T-helper 2 cell treated with Interferon-gamma antibody and Interleukin-4, amounts not matched to agents 100 ng/mL and 5 ng/mL, for 36 hours (primary cell): ENCODE data around the gene DSCAML1. TPM values are rescaled to one million over a fixed set of nuclear protein-coding genes. Genes with fewer than 3 reads are reported as not detected.

ENCODE experiments used
- intact Hi-C: fragments of 100-400 bp; cut with micrococcal nuclease; formaldehyde crosslinking; loops from one replicate; pipeline ENCODE4 v1.15.1; 2023
- total RNA-seq: library from RNA; stranded (reverse); gene quantifications from 2 replicates; pipeline ENCODE4 v1.2.3, GENCODE V29; 2022

Gene DSCAML1
- total RNA-seq, 1 donor from 2014 or later = 0.05 TPM

GRCh38 chr11:117620086-117620485 lies 176.9 kb downstream of the DSCAML1 start:
- intact Hi-C loops = loop anchor here (10.0 kb wide), 1 partner anchor 195 kb away; no protein-coding TSS in a partner anchor

DNA sequence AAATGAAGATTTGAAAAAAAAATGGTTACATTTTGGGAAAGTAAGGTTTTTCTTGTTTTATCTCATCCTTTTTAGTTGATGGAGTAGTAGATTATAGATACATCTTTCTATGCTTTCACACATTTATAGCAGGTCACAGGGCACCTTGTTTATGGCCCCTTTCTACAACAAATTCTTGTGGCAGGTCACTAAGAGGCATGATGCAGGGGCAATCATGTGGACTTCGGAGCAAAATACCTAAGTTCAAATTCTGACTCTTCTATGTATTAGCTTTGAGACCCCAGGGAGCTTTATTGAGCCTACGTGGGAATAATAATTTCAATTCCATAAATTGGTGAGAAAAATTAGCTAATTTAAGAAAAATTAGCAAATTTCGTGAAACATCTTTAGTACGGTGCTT lies 177.4 kb downstream of the DSCAML1 start:
- intact Hi-C loops = loop anchor here (10.0 kb wide), 1 partner anchor 195 kb away; no protein-coding TSS in a partner anchor

GRCh38 chr11:117618982-117619355 lies 178.0 kb downstream of the DSCAML1 start:
- intact Hi-C loops = no loop called here

DNA sequence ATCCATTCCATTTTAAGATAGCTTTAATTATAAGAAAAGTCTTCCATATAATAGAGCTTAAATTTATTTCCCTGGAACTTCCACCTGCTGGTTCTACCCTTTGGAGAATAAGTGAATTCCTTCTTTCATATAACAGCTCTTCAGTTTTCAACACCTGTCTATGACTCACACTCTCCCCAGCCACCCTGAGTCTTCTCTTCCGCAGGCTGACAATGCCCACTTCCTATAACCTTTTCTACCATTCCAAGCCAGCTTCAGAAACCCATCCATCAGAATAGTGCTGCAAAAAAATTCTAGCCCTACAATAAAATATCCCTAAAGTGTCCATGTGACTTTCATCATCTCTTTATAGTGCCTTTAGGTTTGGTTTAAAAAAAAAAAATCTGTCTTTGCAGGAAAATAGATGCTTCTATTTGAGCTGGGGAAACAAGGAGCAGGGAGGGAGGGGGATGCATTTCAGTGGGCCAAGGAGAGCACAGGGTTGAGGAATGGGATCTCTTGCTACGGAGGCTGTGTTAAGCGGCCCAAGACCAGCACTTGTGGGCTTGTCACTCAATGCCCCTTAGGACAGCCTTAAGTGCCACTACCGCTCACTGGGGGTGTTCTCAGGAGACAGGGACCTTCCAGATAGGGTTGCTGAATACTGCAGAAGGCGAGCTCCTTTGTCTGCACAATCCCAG lies 178.6 kb downstream of the DSCAML1 start:
- intact Hi-C loops = no loop called here

- intact Hi-C loops = no loop called here
Observed at GRCh38 chr11:117616979-117617378, 180.0 kb downstream of the DSCAML1 start.

- intact Hi-C loops = no loop called here
Observed at GRCh38 chr11:117614728-117615127, 182.3 kb downstream of the DSCAML1 start.

GRCh38 chr11:117613521-117613920 lies 183.5 kb downstream of the DSCAML1 start:
- intact Hi-C loops = no loop called here

DNA sequence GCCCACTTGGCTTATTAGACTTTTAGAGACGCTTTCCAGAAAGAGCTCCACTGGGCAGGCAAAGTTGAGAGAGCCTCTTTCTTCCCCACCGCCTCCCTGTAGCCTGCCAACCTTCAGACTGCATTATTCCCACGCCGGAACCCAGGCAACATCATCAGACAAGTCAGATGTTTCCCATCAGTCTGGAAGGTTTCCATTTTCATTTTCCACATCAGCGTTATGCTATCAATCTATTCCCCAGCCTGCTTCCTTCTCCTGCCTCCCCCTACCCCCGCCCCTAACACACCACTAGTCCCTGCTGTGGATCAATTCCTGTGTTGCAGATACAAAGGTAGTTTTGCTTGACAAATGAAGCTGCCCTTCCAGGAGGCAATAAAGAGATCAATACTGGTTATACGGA lies 184.8 kb downstream of the DSCAML1 start:
- intact Hi-C loops = no loop called here

DNA sequence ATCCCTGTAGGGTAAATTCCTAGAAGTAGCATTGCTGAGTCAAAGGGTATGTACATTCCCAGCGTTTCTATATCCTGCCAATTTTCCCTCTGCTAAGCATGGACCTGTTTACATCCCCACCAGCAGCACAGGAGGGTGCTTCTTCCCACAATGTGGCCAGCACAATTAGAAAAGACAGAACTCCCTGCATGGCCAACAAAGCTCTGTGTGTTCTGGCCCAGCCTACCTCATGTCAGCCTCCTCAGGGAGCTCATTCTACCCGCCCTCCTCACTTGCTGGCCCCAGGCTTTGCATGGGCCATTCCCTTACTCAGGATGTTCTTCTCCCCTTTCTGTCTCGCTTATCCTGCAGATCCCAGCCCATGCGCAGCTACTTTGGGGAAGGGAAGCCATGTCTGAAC lies 186.1 kb downstream of the DSCAML1 start:
- intact Hi-C loops = no loop called here

DNA sequence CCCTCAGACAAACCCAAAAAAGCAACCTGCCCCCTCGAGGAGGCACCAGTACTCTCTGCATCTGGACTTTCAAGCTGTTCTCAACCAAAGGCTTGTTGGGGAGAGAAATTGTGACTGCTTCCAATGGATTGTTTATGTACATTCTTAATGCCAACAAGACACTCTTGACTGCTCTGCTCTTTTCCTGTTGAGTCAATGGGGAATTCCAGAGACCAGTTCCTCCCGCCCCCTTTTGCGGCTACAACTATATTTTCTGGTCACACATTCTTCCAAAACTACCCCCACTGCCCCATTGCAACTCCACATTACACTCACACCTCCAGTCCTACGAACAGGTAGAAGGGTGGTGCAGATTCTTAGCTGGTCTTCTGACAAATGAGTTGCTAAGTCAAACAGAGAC lies 187.0 kb downstream of the DSCAML1 start:
- intact Hi-C loops = no loop called here

DNA sequence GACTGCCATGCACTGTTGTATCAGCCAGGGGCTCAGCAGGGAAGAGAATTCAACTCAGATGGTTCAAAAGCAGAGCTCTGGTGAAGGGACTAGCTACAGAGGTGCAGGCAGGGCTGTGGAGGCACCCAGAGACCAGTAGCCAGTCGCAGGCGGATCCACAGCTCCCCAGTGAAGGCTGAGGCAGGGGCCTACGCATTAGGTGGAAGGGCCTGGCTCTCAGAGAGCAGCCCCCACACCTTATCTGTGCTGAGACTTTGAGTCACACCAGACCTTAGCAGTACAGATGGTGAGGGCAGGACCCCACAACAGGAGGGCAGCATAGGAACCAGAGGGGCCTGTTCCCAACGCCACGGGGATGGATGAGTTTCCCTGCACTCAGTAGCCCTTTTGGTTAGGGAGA lies 189.6 kb downstream of the DSCAML1 start:
- intact Hi-C loops = no loop called here

DNA sequence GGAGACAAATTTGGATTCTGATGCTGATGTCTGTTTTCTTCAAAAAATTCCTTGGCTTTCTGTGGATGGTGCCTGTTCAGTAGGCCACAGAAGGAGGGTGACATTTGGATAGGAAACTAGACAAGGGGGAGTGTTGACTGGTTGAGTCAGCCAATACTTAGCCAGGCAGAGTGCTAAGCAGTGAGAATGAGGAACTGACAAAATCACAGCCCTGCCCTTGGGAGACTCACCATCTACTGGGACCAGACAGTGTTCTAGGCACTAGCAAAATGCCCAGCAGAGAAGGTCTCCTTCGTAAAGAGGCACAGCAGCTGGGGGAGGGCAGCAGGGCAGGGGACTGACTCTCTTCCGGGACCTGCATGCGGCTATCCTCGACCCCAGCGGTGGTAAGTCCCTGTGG lies 190.2 kb downstream of the DSCAML1 start:
- intact Hi-C loops = no loop called here

DNA sequence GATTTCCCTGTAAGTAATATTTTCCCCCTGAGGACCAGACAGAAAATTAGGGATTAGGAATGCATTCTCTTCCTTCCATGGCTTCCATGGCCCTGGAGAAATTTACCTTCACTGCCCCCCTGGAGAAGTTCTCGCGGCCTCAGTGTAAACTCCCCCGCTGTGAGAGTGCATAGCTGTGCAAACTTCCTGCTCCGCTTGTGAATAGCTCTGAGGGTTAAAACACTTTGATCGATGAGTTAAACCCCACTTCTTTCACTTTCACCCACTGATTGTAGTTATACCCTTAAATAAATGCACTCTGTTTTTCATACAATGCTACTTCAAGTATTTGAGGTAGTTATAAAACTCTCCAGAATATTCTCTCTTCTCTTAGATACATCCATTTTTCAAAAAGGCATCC lies 190.8 kb downstream of the DSCAML1 start:
- intact Hi-C loops = no loop called here

- intact Hi-C loops = no loop called here
Observed at GRCh38 chr11:117605331-117605730, 191.7 kb downstream of the DSCAML1 start.

DNA sequence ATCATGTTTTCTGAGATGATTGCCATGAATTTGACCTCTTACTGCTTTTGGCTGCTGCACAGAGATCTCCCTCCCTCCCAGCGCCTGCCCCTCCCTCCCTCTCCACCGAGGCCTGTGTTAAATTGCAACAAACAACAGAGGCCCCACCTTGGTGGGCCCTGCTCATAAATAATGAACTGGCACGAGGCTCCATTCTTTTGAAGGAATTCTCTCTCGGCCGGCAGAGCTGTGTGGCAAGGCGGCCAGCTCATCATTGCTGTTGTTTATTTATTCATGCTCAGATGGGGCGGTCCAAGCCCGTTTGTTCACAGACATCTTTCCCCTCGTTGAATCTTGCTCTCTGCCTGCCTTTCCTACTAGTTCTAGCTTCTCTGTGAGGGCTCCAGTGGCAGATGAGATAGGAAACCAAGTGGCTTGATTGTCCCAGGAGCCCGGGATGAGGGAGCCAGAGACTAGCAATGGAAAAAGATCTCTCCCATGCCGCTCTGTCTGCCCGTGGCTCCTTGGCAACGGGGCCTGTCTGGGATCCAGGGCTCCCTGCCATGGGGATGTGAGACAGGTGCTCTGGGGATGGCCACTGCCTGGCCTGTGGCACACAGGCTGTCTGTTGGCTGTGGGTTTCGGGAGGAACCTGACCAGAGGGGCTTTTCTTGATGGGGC lies 192.6 kb downstream of the DSCAML1 start:
- intact Hi-C loops = no loop called here

DNA sequence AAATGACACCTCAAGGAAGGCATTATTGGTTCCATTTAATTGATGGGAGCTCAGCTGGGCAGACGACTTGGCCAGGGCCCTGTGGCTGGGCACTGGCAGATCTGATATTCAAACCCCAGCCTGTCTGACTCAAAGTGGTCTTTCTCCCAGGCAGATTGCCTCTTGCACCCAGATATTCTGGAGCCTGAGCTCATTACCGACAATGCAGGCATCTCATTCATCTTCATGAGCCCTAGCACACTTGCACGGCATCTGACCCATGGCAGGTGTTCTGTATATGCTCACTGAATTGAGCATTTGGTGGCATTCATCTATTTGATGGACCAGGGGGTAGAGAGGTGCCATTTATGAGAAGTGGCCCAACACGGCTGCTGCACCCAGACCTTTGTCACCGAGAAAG lies 193.1 kb downstream of the DSCAML1 start:
- intact Hi-C loops = no loop called here

GRCh38 chr11:117601006-117601708 lies 195.9 kb downstream of the DSCAML1 start:
- intact Hi-C loops = no loop called here

DNA sequence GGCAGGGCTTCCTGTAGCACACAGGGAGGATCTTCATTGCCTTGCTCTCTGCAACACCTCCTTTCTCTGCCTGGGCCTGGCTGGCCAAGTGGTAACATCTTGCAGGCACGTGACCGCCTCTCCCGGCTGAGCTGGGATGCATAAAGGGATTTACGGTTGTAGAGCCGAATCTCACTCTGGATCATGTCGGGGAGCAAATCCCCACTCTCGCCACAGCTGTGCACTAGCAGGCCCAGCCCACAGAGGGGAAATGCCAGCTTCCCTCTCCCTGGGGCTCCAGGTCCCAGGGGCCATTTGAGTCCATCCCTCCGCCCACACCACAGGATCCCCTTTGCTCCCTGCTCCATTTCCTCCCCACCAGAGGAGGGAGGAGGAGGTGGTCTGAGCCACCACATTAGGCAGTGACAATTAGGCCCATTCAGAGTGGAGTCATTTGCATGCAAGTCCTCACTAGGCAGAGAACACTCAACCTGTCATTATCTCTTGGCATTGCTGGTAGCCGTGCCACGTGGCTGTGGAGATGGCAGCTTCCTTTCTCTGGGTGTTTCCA lies 196.7 kb downstream of the DSCAML1 start:
- intact Hi-C loops = no loop called here

GRCh38 chr11:117597071-117597470 lies 199.9 kb downstream of the DSCAML1 start:
- intact Hi-C loops = no loop called here

GRCh38 chr11:117595440-117595839 lies 201.6 kb downstream of the DSCAML1 start:
- intact Hi-C loops = no loop called here

GRCh38 chr11:117594721-117595120 lies 202.3 kb downstream of the DSCAML1 start:
- intact Hi-C loops = no loop called here

GRCh38 chr11:117593065-117593464 lies 204.0 kb downstream of the DSCAML1 start:
- intact Hi-C loops = no loop called here
